ENCODE measurements around the gene CEPT1.
A peak's percentile ranks its signal among the peaks of the same experiment; 100 is the strongest.
"Not testable (repeated sequence)": the region's sequence is repeated elsewhere in the genome, so short reads cannot be mapped to it uniquely, and the experiment has no call there.

CEPT1 gene

GRCh38 chr1:111139956-111140679 lies at the start of gene CEPT1, which contains the start of gene DRAM2:
TSS of gene CEPT1 (plus strand) at chr1:111140223. CDS start at chr1:111147715, 7,492 bp downstream.
TSS of gene DRAM2 (minus strand) at chr1:111140093. CDS start at chr1:111131554, 8,539 bp downstream.
- peak; percentile 92 to 96 for DNase-seq

- not testable (repeated sequence) for DNase-seq
Measured at GRCh38 chr1:111095421-111095820, 44.6 kb upstream of the CEPT1 start.

- DNase-seq: no peak
Measured at GRCh38 chr1:111097356-111098099, 42.5 kb upstream of the CEPT1 start.

GRCh38 chr1:111099289-111099688 lies 40.7 kb upstream of the CEPT1 start:
- no peak for DNase-seq

- no peak for DNase-seq
Measured at GRCh38 chr1:111101854-111102642, 38.0 kb upstream of the CEPT1 start.

- DNase-seq: no peak
Measured at GRCh38 chr1:111104981-111105380, 35.0 kb upstream of the CEPT1 start.

- DNase-seq: no peak
Measured at GRCh38 chr1:111110197-111110899, 29.7 kb upstream of the CEPT1 start.

GRCh38 chr1:111116496-111116895 lies 23.5 kb upstream of the CEPT1 start:
- no peak for DNase-seq

GRCh38 chr1:111126354-111126753 lies 13.7 kb upstream of the CEPT1 start:
- DNase-seq: no peak

GRCh38 chr1:111127923-111128643 lies 11.9 kb upstream of the CEPT1 start:
- DNase-seq: no peak

GRCh38 chr1:111129376-111129775 lies 10.6 kb upstream of the CEPT1 start:
- DNase-seq: no peak

- no peak for DNase-seq
Measured at GRCh38 chr1:111131693-111132092, 8.3 kb upstream of the CEPT1 start.

- no peak for DNase-seq
Measured at GRCh38 chr1:111133866-111134265, 6.2 kb upstream of the CEPT1 start.

GRCh38 chr1:111139324-111139955 lies 583 bp upstream of the CEPT1 start:
- peak; percentile 53 to 56 for DNase-seq

GRCh38 chr1:111140680-111140967 lies 601 bp downstream of the CEPT1 start:
- no peak for DNase-seq

GRCh38 chr1:111141245-111142220 lies 1.5 kb downstream of the CEPT1 start:
- no peak for DNase-seq

- no peak for DNase-seq
Measured at GRCh38 chr1:111142356-111142975, 2.4 kb downstream of the CEPT1 start.

- no peak for DNase-seq
Measured at GRCh38 chr1:111145542-111145941, 5.5 kb downstream of the CEPT1 start.

- no peak for DNase-seq
Measured at GRCh38 chr1:111145963-111146768, 6.1 kb downstream of the CEPT1 start.
